ENCODE results near the gene GRAMD2B.

- TF ChIP-seq CTCF (IDR thresholded peaks at IDR 0.05) (no peak), POLR2AphosphoS5 (IDR thresholded peaks at IDR 0.05) (no peak), POLR2A (IDR thresholded peaks at IDR 0.05) (no peak)
Measured at GRCh38 chr5:126403876-126404275, 19.3 kb upstream of the GRAMD2B start.

Data from suprapubic skin (tissue), 4 donors.